Measurements from ENCODE around the gene SLC4A4. TPM values are rescaled to one million over a fixed set of nuclear protein-coding genes. Genes with fewer than 3 reads are reported as not detected.

SLC4A4 gene
- total and polyA plus RNA-seq, 12 donors: 0.24 to 1.5 (median 0.59) TPM

GRCh38 chr4:71369536-71369935 lies 30.7 kb downstream of the SLC4A4 start:
- TF ChIP-seq CTCF (IDR thresholded peaks at IDR 0.05): no peak
- no peak for TF ChIP-seq POLR2A (IDR thresholded peaks at IDR 0.05)
- Histone ChIP-seq H3K4me3 (no peak overlapping the region), H3K27me3 (no peaks in the 10 kb centered on the region), H3K36me3 (replicated peaks in 1 of 2) (no peaks in the 10 kb centered on the region), H3K4me1 (replicated peaks in 1 of 2) (no peaks in the 10 kb centered on the region), H3K27ac (no peak overlapping the region), H3K9me3 (replicated peaks in 1 of 3) (no peaks in the 10 kb centered on the region)
- intact Hi-C loops (cut with DNase I): no loop called here
- DNase-seq: no peak

GRCh38 chr4:71375494-71375893 lies 36.7 kb downstream of the SLC4A4 start:
- no peak for DNase-seq
- intact Hi-C loops (cut with DNase I): no loop called here
- no peak for TF ChIP-seq CTCF (IDR thresholded peaks at IDR 0.05)
- TF ChIP-seq POLR2A (IDR thresholded peaks at IDR 0.05): no peak
- Histone ChIP-seq H3K9me3 (replicated peaks in 1 of 3) (no peaks in the 10 kb centered on the region), H3K36me3 (replicated peaks in 1 of 2) (no peaks in the 10 kb centered on the region), H3K4me1 (replicated peaks in 1 of 2) (no peaks in the 10 kb centered on the region), H3K27me3 (no peaks in the 10 kb centered on the region), H3K27ac (no peak overlapping the region), H3K4me3 (no peak overlapping the region)
- 95 to 98% (median 97%) methylated on average over 2 of the region's 2 CpGs for WGBS, 4 donors

GRCh38 chr4:71377561-71377960 lies 38.7 kb downstream of the SLC4A4 start:
- TF ChIP-seq CTCF (IDR thresholded peaks at IDR 0.05) (no peak), POLR2A (IDR thresholded peaks at IDR 0.05) (no peak)
- WGBS, 4 donors: 65 to 72% (median 67%) methylated on average over 4 of the region's 4 CpGs
- no peak overlapping the region for H3K27ac ChIP-seq
- H3K36me3 ChIP-seq (replicated peaks in 1 of 2): no peaks in the 10 kb centered on the region
- intact Hi-C loops (cut with DNase I): no loop called here
- DNase-seq: no peak
- H3K27me3 ChIP-seq: no peaks in the 10 kb centered on the region
- no peaks in the 10 kb centered on the region for H3K9me3 ChIP-seq (replicated peaks in 1 of 3)
- H3K4me1 ChIP-seq (replicated peaks in 1 of 2): no peaks in the 10 kb centered on the region
- H3K4me3 ChIP-seq: no peak overlapping the region

- Histone ChIP-seq H3K9me3 (replicated peaks in 1 of 3) (no peaks in the 10 kb centered on the region), H3K4me3 (no peak overlapping the region), H3K27ac (no peak overlapping the region), H3K4me1 (replicated peaks in 1 of 2) (no peaks in the 10 kb centered on the region), H3K36me3 (replicated peaks in 1 of 2) (no peaks in the 10 kb centered on the region), H3K27me3 (no peaks in the 10 kb centered on the region)
- TF ChIP-seq CTCF (IDR thresholded peaks at IDR 0.05) (no peak), POLR2A (IDR thresholded peaks at IDR 0.05) (no peak)
- DNase-seq: no peak
- 87 to 93% (median 89%) methylated on average over 5 of the region's 5 CpGs for WGBS, 4 donors
- intact Hi-C loops (cut with DNase I): no loop called here
These were observed 40.3 kb downstream of the SLC4A4 start for GRCh38 chr4:71379126-71379525.
